Sigmoid colon (tissue), 7 donors: Measurements from ENCODE around the gene COX6B2. TPM values are rescaled to one million over a fixed set of nuclear protein-coding genes. Genes with fewer than 3 reads are reported as not detected.
"Not testable (repeated sequence)": the region's sequence is repeated elsewhere in the genome, so short reads cannot be mapped to it uniquely, and the experiment has no call there.

ENCODE experiments used
- DNase-seq: peaks from one replicate; pipeline ENCODE4 v3.0.0-alpha.2; 2019
- H3K27ac ChIP-seq, 4 donors: fragments of 200-600 bp; sonication (generic); one replicate each; pipeline ENCODE4 v1.5.1; 2016 to 2019; ENCODE audit warnings: mild to moderate bottlenecking in 1 of 4
- H3K27me3 ChIP-seq, 3 donors: fragments of 200-600 bp; sonication (generic); one replicate each; pipeline ENCODE4 v1.5.1; 2019; ENCODE audit warnings: mild to moderate bottlenecking in 1 of 3
- H3K36me3 ChIP-seq, 4 donors: fragments of 200-600 bp; sonication (generic); one replicate each; pipeline ENCODE4 v1.5.1; 2016 to 2019
- H3K4me1 ChIP-seq, 4 donors: fragments of 200-600 bp; sonication (generic); one replicate each; pipeline ENCODE4 v1.5.1; 2017 to 2019
- H3K4me3 ChIP-seq, 4 donors: fragments of 200-600 bp; sonication (generic); one replicate each; pipeline ENCODE4 v1.5.1; 2017 to 2019; ENCODE audit warnings: mild to moderate bottlenecking in 2 of 4, moderate library complexity in 1 of 4
- H3K9me3 ChIP-seq, 4 donors: fragments of 200-600 bp in 3 of 4; sonication (generic) in 3 of 4; one replicate each; pipeline versions ENCODE4 v1.5.1 to v1.6.1; 2013 to 2019
- CTCF ChIP-seq, 4 experiments: fragments of 450-650 bp in 3 of 4; fragments of 200-600 bp in 1 of 4; IDR thresholded peaks; one replicate each; pipeline ENCODE4 v1.5.1; 2016 to 2019; ENCODE audit warnings: antibody characterized with exemption in 4 of 4, mild to moderate bottlenecking in 3 of 4, moderate library complexity in 2 of 4
- EP300 ChIP-seq, 4 donors: sonication (generic); formaldehyde crosslinking; IDR thresholded peaks; one replicate each; pipeline ENCODE4 v1.6.1; 2017; ENCODE audit warnings: antibody characterized with exemption in 4 of 4
- POLR2A ChIP-seq, 2 donors: fragments of 450-650 bp; IDR thresholded peaks; one replicate each; pipeline ENCODE4 v1.6.1; 2016; ENCODE audit warnings: antibody characterized with exemption in 2 of 2, mild to moderate bottlenecking in 2 of 2, moderate library complexity in 2 of 2
- POLR2AphosphoS5 ChIP-seq, 4 donors: sonication (generic); formaldehyde crosslinking; IDR thresholded peaks; one replicate each; pipeline ENCODE4 v1.6.1; 2017; ENCODE audit warnings: antibody characterized with exemption in 4 of 4
- WGBS, 2 donors: extraction: QIAGEN DNeasy Blood & Tissue Kit; methylation state at CpG; one replicate each; pipeline ENCODE4 v1.1.7; 2013; 5-methylcytosine and 5-hydroxymethylcytosine counted together
- intact Hi-C: fragments of 100-400 bp; cut with DNase I; formaldehyde crosslinking; loops from one replicate; pipeline ENCODE4 v1.15.1; 2023
- polyA plus RNA-seq, 3 donors: library from polyadenylated mRNA; stranded (reverse); fragments of 200-250 nt; gene quantifications; one replicate each; pipeline ENCODE4 v1.2.3, GENCODE V29; 2013
- total RNA-seq, 4 donors: library from RNA; depleted of rRNA; stranded (reverse); fragments of >200 nt; gene quantifications; one replicate each; pipeline ENCODE4 v1.1.0, GENCODE V29; 2016
- donor health status: healthy with polysubstance abuse.
- donor health status: Bipolar disorder and iron deficiency.
- donor health status: healthy.

The COX6B2 gene
- total and polyA plus RNA-seq, 7 donors, result 0.16 to 3.8 (median 0.99) TPM; not detected in 3

GRCh38 chr19:55339889-55340783 is 14.4 kb downstream of the COX6B2 start:
- H3K9me3 ChIP-seq, result no peaks in the 10 kb centered on the region
- peaks cover 0 to 4% (median 0%) of the 10 kb centered on the region in 3 donors for H3K27me3 ChIP-seq
- peak overlapping the region; percentile 55 to 96 (median 78) for H3K4me3 ChIP-seq
- no peak for DNase-seq
- no peak for TF ChIP-seq CTCF (IDR thresholded peaks at IDR 0.05)
- peak; percentile 86 to 96 for TF ChIP-seq POLR2A (IDR thresholded peaks at IDR 0.05)
- TF ChIP-seq POLR2AphosphoS5 (IDR thresholded peaks at IDR 0.05), result peak in 3 of 4 donors; percentile 99
- no peak for TF ChIP-seq EP300 (IDR thresholded peaks at IDR 0.05)
- intact Hi-C loops, result loop anchor here (1.0 to 5.0 kb wide), 4 partner anchors 38 to 315 kb away; partner anchors contain the start of gene U2AF2
- WGBS, 2 donors, result 2 to 3% methylated on average over 44 of the region's 44 CpGs
- peaks cover 0 to 29% (median 23%) of the 10 kb centered on the region in 4 donors for H3K4me1 ChIP-seq
- peaks cover 0 to 25% (median 14%) of the 10 kb centered on the region in 4 donors for H3K36me3 ChIP-seq
- peak overlapping the region; percentile 88 to 97 (median 94) for H3K27ac ChIP-seq

GRCh38 chr19:55339105-55339888 is 15.2 kb downstream of the COX6B2 start, which contains the start of gene KMT5C:
Gene KMT5C, plus strand, starts transcription at chr19:55339876. Its CDS starts 2,061 bp downstream, at chr19:55341937.
- TF ChIP-seq EP300 (IDR thresholded peaks at IDR 0.05), result no peak
- peak; percentile 11 to 12 for TF ChIP-seq POLR2A (IDR thresholded peaks at IDR 0.05)
- TF ChIP-seq POLR2AphosphoS5 (IDR thresholded peaks at IDR 0.05), result peak; percentile 23 to 99 (median 30)
- peak in 3 of 4 experiments; percentile 39 to 63 (median 40) for TF ChIP-seq CTCF (IDR thresholded peaks at IDR 0.05)
- peak within 1 kb of the TSS; percentile 55 to 96 (median 78) for H3K4me3 ChIP-seq
- 0% methylated on average over 63 of the region's 63 CpGs for WGBS, 2 donors
- intact Hi-C loops, result loop anchor here (1.0 kb wide), 1 partner anchor 44 kb away; no protein-coding TSS in a partner anchor
- no peaks in the 10 kb centered on the region for H3K9me3 ChIP-seq
- DNase-seq, result peak; percentile 100
- peaks cover 0 to 29% (median 23%) of the 10 kb centered on the region in 4 donors for H3K4me1 ChIP-seq
- H3K27me3 ChIP-seq, result peaks cover 0 to 8% (median 0%) of the 10 kb centered on the region in 3 donors
- H3K27ac ChIP-seq, result peak within 1 kb of the TSS; percentile 92 to 97 (median 94)
- H3K36me3 ChIP-seq, result peaks cover 0 to 25% (median 14%) of the 10 kb centered on the region in 4 donors

GRCh38 chr19:55336101-55336500 is 18.4 kb downstream of the COX6B2 start:
- Histone ChIP-seq H3K9me3 (no peaks in the 10 kb centered on the region), H3K4me1 (peaks cover 0 to 18% (median 15%) of the 10 kb centered on the region in 4 donors), H3K4me3 (no peak overlapping the region), H3K36me3 (no peaks in the 10 kb centered on the region), H3K27me3 (peaks cover 0 to 15% (median 0%) of the 10 kb centered on the region in 3 donors), H3K27ac (no peak overlapping the region)
- 83 to 90% methylated on average over 7 of the region's 7 CpGs for WGBS, 2 donors
- TF ChIP-seq POLR2A (IDR thresholded peaks at IDR 0.05) (no peak), EP300 (IDR thresholded peaks at IDR 0.05) (no peak)
- no peak for DNase-seq
- intact Hi-C loops, result no loop called here

- peaks cover 0 to 7% (median 5%) of the 10 kb centered on the region in 4 donors for H3K4me1 ChIP-seq
- no peak overlapping the region for H3K4me3 ChIP-seq
- peaks cover 0 to 15% (median 0%) of the 10 kb centered on the region in 3 donors for H3K27me3 ChIP-seq
- TF ChIP-seq EP300 (IDR thresholded peaks at IDR 0.05) (no peak), CTCF (IDR thresholded peaks at IDR 0.05) (no peak), POLR2A (IDR thresholded peaks at IDR 0.05) (no peak), POLR2AphosphoS5 (IDR thresholded peaks at IDR 0.05) (no peak)
- no peaks in the 10 kb centered on the region for H3K36me3 ChIP-seq
- intact Hi-C loops, result no loop called here
- H3K9me3 ChIP-seq, result no peaks in the 10 kb centered on the region
- 14 to 65% methylated on average over 11 of the region's 11 CpGs for WGBS, 2 donors
- H3K27ac ChIP-seq, result no peak overlapping the region
- no peak for DNase-seq
Observed at GRCh38 chr19:55333870-55334269, 20.6 kb downstream of the COX6B2 start.

GRCh38 chr19:55329791-55330190 is 24.7 kb downstream of the COX6B2 start:
- H3K27me3 ChIP-seq, H3K4me1 ChIP-seq, H3K4me3 ChIP-seq, H3K9me3 ChIP-seq, H3K27ac ChIP-seq, DNase-seq, intact Hi-C loops, H3K36me3 ChIP-seq: not testable (repeated sequence)
- 90 to 92% methylated on average over 6 of the region's 6 CpGs for WGBS, 2 donors

GRCh38 chr19:55328774-55329318 is 25.7 kb downstream of the COX6B2 start:
- DNase-seq, H3K4me1 ChIP-seq, H3K9me3 ChIP-seq, intact Hi-C loops, H3K27ac ChIP-seq, H3K27me3 ChIP-seq, H3K36me3 ChIP-seq, H3K4me3 ChIP-seq: not testable (repeated sequence)
- WGBS, 2 donors, result 49 to 80% methylated on average over 4 of the region's 4 CpGs
